ENCODE measurements around the gene PPM1E. TPM values are rescaled to one million over a fixed set of nuclear protein-coding genes. Genes with fewer than 3 reads are reported as not detected.

PPM1E gene
- total RNA-seq, 2 experiments from 2014 or later = not detected

DNA sequence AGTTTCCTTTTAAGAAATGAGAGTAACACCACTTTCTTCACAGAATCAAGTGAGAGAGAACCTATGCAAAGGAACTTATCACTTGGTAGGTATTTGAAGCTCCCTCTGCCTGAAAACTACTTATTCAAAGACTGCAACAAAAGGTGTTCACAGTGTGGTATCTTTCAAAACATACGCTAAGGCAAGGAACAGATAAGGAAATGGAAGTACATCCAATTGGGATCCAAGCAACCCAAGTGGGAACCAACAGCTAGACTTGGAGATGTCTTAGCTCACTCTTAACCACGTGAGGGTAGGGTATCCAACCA is 431 bp upstream of the PPM1E start:
- intact Hi-C loops (cut with DNase I, micrococcal nuclease) = no loop called here
- Mint-ChIP-seq H3K4me1 (ENCODE audit: low read depth) (peaks cover 6% of the 10 kb centered on the region), H3K9me3 (no peaks in the 10 kb centered on the region), H3K27ac (no peak overlapping the region), H3K4me3 (peak overlapping the region; percentile 67), H3K36me3 (ENCODE audit: low read depth) (no peaks in the 10 kb centered on the region), H3K27me3 (peaks cover 71% of the 10 kb centered on the region)
- Histone ChIP-seq H3K27ac (ENCODE audit: low read depth in 1 of 2, low read length in 2 of 2) (no peak overlapping the region), H3K27me3 (ENCODE audit: control insufficient read depth in 1 of 2, insufficient read depth in 2 of 2, low read length in 2 of 2) (peaks cover 33 to 41% of the 10 kb centered on the region in 2 experiments), H3K36me3 (ENCODE audit: insufficient read depth, low read length) (no peaks in the 10 kb centered on the region), H3K9me3 (ENCODE audit: control insufficient read depth in 1 of 2, insufficient read depth in 1 of 2, low read length in 2 of 2) (peaks cover 0 to 8% of the 10 kb centered on the region in 2 experiments), H3K4me3 (ENCODE audit: low read length) (peak overlapping the region; percentile 67), H3K4me1 (ENCODE audit: insufficient read depth, low read length) (peaks cover 14% of the 10 kb centered on the region)
- TF ChIP-seq, protein P1, sequence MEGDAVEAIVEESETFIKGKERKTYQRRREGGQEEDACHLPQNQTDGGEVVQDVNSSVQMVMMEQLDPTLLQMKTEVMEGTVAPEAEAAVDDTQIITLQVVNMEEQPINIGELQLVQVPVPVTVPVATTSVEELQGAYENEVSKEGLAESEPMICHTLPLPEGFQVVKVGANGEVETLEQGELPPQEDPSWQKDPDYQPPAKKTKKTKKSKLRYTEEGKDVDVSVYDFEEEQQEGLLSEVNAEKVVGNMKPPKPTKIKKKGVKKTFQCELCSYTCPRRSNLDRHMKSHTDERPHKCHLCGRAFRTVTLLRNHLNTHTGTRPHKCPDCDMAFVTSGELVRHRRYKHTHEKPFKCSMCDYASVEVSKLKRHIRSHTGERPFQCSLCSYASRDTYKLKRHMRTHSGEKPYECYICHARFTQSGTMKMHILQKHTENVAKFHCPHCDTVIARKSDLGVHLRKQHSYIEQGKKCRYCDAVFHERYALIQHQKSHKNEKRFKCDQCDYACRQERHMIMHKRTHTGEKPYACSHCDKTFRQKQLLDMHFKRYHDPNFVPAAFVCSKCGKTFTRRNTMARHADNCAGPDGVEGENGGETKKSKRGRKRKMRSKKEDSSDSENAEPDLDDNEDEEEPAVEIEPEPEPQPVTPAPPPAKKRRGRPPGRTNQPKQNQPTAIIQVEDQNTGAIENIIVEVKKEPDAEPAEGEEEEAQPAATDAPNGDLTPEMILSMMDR (IDR thresholded peaks at IDR 0.05) = no peak
- no peak for DNase-seq
- no peak for ATAC-seq (ENCODE audit: poor library complexity)
- ChIA-PET CTCF (no interaction called here), POLR2A (no interaction called here)

DNA sequence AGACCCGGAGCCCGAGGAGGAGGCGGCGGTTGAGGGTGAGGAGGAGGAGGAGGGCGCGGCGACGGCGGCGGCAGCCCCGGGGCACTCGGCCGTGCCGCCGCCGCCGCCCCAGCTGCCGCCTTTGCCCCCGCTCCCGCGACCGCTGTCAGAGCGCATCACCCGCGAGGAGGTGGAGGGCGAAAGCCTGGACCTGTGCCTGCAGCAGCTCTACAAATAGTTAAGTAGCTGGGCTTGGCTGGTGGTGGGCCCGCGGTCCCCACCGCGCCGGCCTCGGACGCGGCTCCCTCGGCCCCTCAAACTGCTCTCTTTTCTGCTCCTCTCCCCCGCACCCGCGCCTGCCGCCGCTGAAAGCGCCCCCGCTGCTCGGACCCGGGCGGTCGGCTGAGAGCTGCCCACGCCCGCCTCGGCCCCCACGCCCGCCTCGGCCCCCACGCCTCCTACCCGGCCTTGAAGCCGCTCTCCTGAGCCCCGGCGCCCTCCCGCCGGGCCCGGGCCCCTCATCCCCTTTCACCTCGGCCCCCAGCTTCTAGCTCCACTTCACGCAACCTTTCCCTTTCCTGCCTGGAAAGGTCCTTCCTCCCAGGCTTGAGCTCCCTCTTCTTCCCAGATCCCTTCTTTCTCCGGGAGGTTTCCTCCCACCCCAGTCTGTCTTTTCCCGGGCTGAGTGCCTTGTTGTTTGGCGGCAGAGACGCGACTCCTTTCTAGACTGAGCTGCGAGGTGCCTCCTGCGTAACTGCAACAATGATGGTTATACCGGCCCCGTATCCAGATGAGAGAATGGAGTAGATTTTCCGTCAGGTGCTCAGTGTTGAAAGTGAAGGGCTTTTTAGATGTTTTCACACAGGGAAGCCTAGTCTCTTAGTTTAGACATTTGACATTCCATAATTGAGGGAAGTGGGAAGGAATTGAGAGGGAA is 850 bp downstream of the PPM1E start:
- ChIA-PET POLR2A (no interaction called here), CTCF (interaction anchor here (1.0 to 1.3 kb wide), 2 partner anchors 10 to 40 kb away, joined by 3 read pairs; no protein-coding TSS in a partner anchor)
- ATAC-seq (ENCODE audit: poor library complexity) (no peak), DNase-seq (peak in 4 of 14 experiments; percentile 10 to 33 (median 15))
- peaks cover 78% of the 10 kb centered on the region for H3K27me3 Mint-ChIP-seq
- intact Hi-C loops (cut with DNase I, micrococcal nuclease) = no loop called here
- no peaks in the 10 kb centered on the region for H3K36me3 Mint-ChIP-seq (ENCODE audit: low read depth)
- TF ChIP-seq, protein P1 (IDR thresholded peaks at IDR 0.05) = no peak
- peak overlapping the region; percentile 91 for H3K4me3 Mint-ChIP-seq
- Histone ChIP-seq H3K36me3 (ENCODE audit: insufficient read depth, low read length) (no peaks in the 10 kb centered on the region), H3K9me3 (ENCODE audit: control insufficient read depth in 1 of 2, insufficient read depth in 1 of 2, low read length in 2 of 2) (peaks cover 0 to 8% of the 10 kb centered on the region in 2 experiments), H3K27ac (ENCODE audit: low read depth in 1 of 2, low read length in 2 of 2) (no peak overlapping the region), H3K27me3 (ENCODE audit: control insufficient read depth in 1 of 2, insufficient read depth in 2 of 2, low read length in 2 of 2) (peaks cover 34 to 54% of the 10 kb centered on the region in 2 experiments), H3K4me3 (ENCODE audit: low read length) (peak overlapping the region; percentile 67), H3K4me1 (ENCODE audit: insufficient read depth, low read length) (peaks cover 14% of the 10 kb centered on the region)
- H3K9me3 Mint-ChIP-seq = no peaks in the 10 kb centered on the region
- no peak overlapping the region for H3K27ac Mint-ChIP-seq
- H3K4me1 Mint-ChIP-seq (ENCODE audit: low read depth) = peaks cover 6% of the 10 kb centered on the region

DNA sequence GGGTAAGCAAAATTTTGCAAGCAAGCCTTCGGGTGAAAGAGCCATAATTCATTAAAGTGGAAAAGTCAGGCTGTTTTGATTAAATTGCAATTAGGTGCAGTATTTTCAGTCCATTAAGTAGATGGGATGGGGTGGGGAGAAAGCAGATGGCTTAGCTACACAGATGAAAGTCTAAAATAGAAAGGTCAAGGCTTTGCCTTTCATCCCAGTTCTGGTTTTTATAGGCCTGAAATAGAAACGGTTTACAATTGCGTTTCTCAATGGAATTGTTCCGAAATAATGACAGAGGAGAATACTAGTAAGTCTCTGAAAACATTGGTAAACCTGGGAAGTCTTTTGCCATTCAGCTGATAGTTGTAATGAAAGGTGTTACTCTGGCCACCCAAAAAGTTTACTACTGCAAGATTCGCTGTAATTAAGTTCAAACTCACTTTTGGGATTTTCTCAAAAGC is 1.5 kb downstream of the PPM1E start:
- no peak overlapping the region for H3K27ac Mint-ChIP-seq
- TF ChIP-seq, protein P1 (IDR thresholded peaks at IDR 0.05) = no peak
- ChIA-PET CTCF (interaction anchor here (1.3 kb wide), 1 partner anchor 9 kb away, joined by 3 read pairs; no protein-coding TSS in a partner anchor), POLR2A (no interaction called here)
- no peaks in the 10 kb centered on the region for H3K36me3 ChIP-seq (ENCODE audit: insufficient read depth, low read length)
- H3K4me3 ChIP-seq (ENCODE audit: low read length) = no peak overlapping the region
- peaks cover 38 to 57% of the 10 kb centered on the region in 2 experiments for H3K27me3 ChIP-seq (ENCODE audit: control insufficient read depth in 1 of 2, insufficient read depth in 2 of 2, low read length in 2 of 2)
- H3K9me3 Mint-ChIP-seq = no peaks in the 10 kb centered on the region
- intact Hi-C loops (cut with DNase I, micrococcal nuclease) = no loop called here
- H3K4me3 Mint-ChIP-seq = peak overlapping the region; percentile 91
- peaks cover 14% of the 10 kb centered on the region for H3K4me1 ChIP-seq (ENCODE audit: insufficient read depth, low read length)
- no peak overlapping the region for H3K27ac ChIP-seq (ENCODE audit: low read depth in 1 of 2, low read length in 2 of 2)
- ATAC-seq (ENCODE audit: poor library complexity) (no peak), DNase-seq (no peak)
- H3K27me3 Mint-ChIP-seq = peaks cover 78% of the 10 kb centered on the region
- no peaks in the 10 kb centered on the region for H3K36me3 Mint-ChIP-seq (ENCODE audit: low read depth)
- H3K9me3 ChIP-seq (ENCODE audit: control insufficient read depth in 1 of 2, insufficient read depth in 1 of 2, low read length in 2 of 2) = peaks cover 0 to 8% of the 10 kb centered on the region in 2 experiments
- H3K4me1 Mint-ChIP-seq (ENCODE audit: low read depth) = peaks cover 6% of the 10 kb centered on the region

Measured in CD4-positive, alpha-beta T cell (primary cell).